Activated CD4-positive, alpha-beta T cell treated with anti-CD3 and anti-CD28 coated beads for 36 hours (primary cell): ENCODE results near the gene CACFD1. TPM values are rescaled to one million over a fixed set of nuclear protein-coding genes. Genes with fewer than 3 reads are reported as not detected.

Source experiments
- ATAC-seq: fragments of 200-7000 bp; cut with Tn5 transposase; one replicate; pipeline ENCODE4 v1.10.0; 2021; ENCODE audit warnings: mild to moderate bottlenecking, moderate library complexity
- CTCF ChIA-PET: fragments of 350-600 bp; sonication (Branson Sonifier 250); formaldehyde crosslinking; loops from one replicate; lab custom pipeline; 2021; ENCODE audit warnings: antibody characterized with exemption; lab: Charles Lee
- POLR2A ChIA-PET: fragments of 350-600 bp; sonication (Branson Sonifier 250); formaldehyde crosslinking; loops from one replicate; lab custom pipeline; 2021; ENCODE audit warnings: antibody characterized with exemption, inconsistent platforms; lab: Charles Lee
- DNase-seq: peaks from one replicate; pipeline ENCODE4 v3.0.0-alpha.2; 2020
- H3K27ac Mint-ChIP-seq: one replicate; pipeline ENCODE4 v1.8.0; 2021; ENCODE audit warnings: mixed read lengths
- H3K27me3 Mint-ChIP-seq: one replicate; pipeline ENCODE4 v1.8.0; 2021; ENCODE audit warnings: mixed read lengths
- H3K36me3 Mint-ChIP-seq: one replicate; pipeline ENCODE4 v1.8.0; 2021; ENCODE audit warnings: low read depth, mixed read lengths
- H3K4me1 Mint-ChIP-seq: one replicate; pipeline ENCODE4 v1.8.0; 2021; ENCODE audit warnings: mixed read lengths
- H3K4me3 Mint-ChIP-seq: one replicate; pipeline ENCODE4 v1.8.0; 2021; ENCODE audit warnings: mild to moderate bottlenecking, moderate library complexity, mixed read lengths
- H3K9me3 Mint-ChIP-seq: one replicate; pipeline ENCODE4 v1.8.0; 2021; ENCODE audit warnings: low read depth, mixed read lengths
- intact Hi-C, 2 experiments: fragments of 100-400 bp; cut with DNase I in 1 of 2; cut with micrococcal nuclease in 1 of 2; formaldehyde crosslinking; loops; one replicate each; pipeline versions ENCODE4 v1.14.2 to v1.15.1; 2022 to 2024; cut with DNase I, micrococcal nuclease
- total RNA-seq, 2 experiments: library from RNA; stranded (reverse); gene quantifications; one replicate each; pipeline ENCODE4 v1.2.3, GENCODE V29; 2021

The CACFD1 gene
- total RNA-seq, 2 experiments from 2014 or later, result 0.87 to 0.90 TPM

- Mint-ChIP-seq H3K4me3 (no peak overlapping the region), H3K36me3 (no peaks in the 10 kb centered on the region), H3K4me1 (no peaks in the 10 kb centered on the region), H3K9me3 (no peaks in the 10 kb centered on the region), H3K27ac (no peak overlapping the region), H3K27me3 (peaks cover 3% of the 10 kb centered on the region)
- DNase-seq (no peak), ATAC-seq (no peak)
- POLR2A ChIA-PET, result no interaction called here
- CTCF ChIA-PET, result no interaction called here
- intact Hi-C loops, result no loop called here
Observed at GRCh38 chr9:133494636-133495326, 35.0 kb downstream of the CACFD1 start.

DNA sequence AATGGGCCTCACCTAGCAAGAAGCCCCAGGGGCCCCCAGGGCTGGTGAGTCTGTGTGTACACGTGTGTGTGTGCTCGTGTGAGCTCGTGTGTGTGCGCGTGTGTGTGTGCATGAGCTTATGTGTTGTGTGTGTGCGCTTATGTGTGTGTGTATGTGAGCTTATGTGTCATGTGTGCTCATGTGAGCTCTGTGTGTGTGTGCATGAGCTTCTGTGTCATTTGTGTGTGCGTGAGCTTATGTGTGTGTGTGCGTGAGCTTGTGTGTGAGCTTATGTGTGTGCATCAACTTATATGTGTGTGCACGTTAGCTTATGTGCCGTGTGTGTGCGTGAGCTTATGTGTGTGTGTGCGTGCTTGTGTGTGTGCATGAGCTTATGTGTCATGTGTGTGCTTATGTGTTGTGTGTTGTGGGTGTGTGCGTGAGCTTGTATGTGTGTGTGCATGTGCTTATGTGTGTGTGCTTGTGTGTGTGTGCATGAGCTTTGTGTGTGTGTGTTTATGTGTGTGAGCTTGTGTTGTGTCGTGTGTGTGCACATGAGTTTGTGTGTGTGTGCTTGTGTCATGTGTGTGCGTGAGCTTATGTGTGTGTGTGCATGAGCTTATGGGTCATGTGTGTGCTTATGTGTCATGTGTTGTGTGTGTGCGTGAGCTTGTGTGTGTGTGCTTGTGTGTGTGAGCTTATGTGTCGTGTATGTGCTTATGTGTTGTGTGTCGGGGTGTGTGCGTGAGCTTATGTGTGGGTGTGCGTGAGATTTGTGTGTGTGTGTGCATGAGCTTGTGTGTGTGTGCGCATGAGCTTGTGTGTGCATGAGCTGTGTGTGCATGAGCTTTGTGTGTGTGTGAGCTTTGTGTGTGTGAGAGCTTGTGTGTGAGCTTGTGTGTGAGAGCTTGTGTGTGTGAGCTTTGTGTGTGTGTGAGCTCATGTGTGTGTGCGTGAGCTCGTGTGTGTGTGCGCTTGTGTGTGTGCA is 35.8 kb downstream of the CACFD1 start:
- intact Hi-C loops, result no loop called here
- no peak for ATAC-seq
- H3K27ac Mint-ChIP-seq, result no peak overlapping the region
- H3K4me1 Mint-ChIP-seq, result no peaks in the 10 kb centered on the region
- ChIA-PET CTCF (interaction anchor here (0.6 to 0.8 kb wide), 3 partner anchors 38 to 309 kb away, joined by 3 to 5 read pairs (median 3); no protein-coding TSS in a partner anchor), POLR2A (no interaction called here)
- no peak overlapping the region for H3K4me3 Mint-ChIP-seq
- no peaks in the 10 kb centered on the region for H3K36me3 Mint-ChIP-seq
- H3K27me3 Mint-ChIP-seq, result peaks cover 5% of the 10 kb centered on the region
- no peak for DNase-seq
- H3K9me3 Mint-ChIP-seq, result no peaks in the 10 kb centered on the region

- no peaks in the 10 kb centered on the region for H3K36me3 Mint-ChIP-seq
- H3K27me3 Mint-ChIP-seq, result peaks cover 5% of the 10 kb centered on the region
- CTCF ChIA-PET, result interaction anchor here (1.6 kb wide), 1 partner anchor 10 kb away, joined by 5 read pairs; no protein-coding TSS in a partner anchor
- no peak for DNase-seq
- H3K9me3 Mint-ChIP-seq, result peaks cover 10% of the 10 kb centered on the region
- intact Hi-C loops, result no loop called here
- H3K4me1 Mint-ChIP-seq, result no peaks in the 10 kb centered on the region
- no peak overlapping the region for H3K27ac Mint-ChIP-seq
- H3K4me3 Mint-ChIP-seq, result no peak overlapping the region
- POLR2A ChIA-PET, result interaction anchor here (0.5 kb wide), 1 partner anchor 80 kb away, joined by 3 read pairs; the partner anchor contains the start of gene REXO4
- ATAC-seq, result no peak
Observed at GRCh38 chr9:133496861-133497842, 37.4 kb downstream of the CACFD1 start.

GRCh38 chr9:133499132-133499891 is 39.5 kb downstream of the CACFD1 start:
- no peak for ATAC-seq
- CTCF ChIA-PET, result interaction anchor here (0.8 to 1.5 kb wide), 2 partner anchors 10 to 18 kb away, joined by 3 to 4 read pairs; no protein-coding TSS in a partner anchor
- Mint-ChIP-seq H3K9me3 (peaks cover 15% of the 10 kb centered on the region), H3K4me1 (no peaks in the 10 kb centered on the region), H3K4me3 (no peak overlapping the region), H3K27ac (no peak overlapping the region), H3K36me3 (no peaks in the 10 kb centered on the region), H3K27me3 (peaks cover 5% of the 10 kb centered on the region)
- intact Hi-C loops, result no loop called here
- POLR2A ChIA-PET, result interaction anchor here (0.6 kb wide), 1 partner anchor 65 kb away, joined by 5 read pairs; no protein-coding TSS in a partner anchor
- no peak for DNase-seq

GRCh38 chr9:133499892-133500270 is 40.1 kb downstream of the CACFD1 start:
- no peak overlapping the region for H3K4me3 Mint-ChIP-seq
- H3K27me3 Mint-ChIP-seq, result peaks cover 5% of the 10 kb centered on the region
- H3K27ac Mint-ChIP-seq, result no peak overlapping the region
- POLR2A ChIA-PET, result no interaction called here
- CTCF ChIA-PET, result interaction anchor here (0.8 kb wide), 1 partner anchor 19 kb away, joined by 4 read pairs; no protein-coding TSS in a partner anchor
- no peaks in the 10 kb centered on the region for H3K36me3 Mint-ChIP-seq
- ATAC-seq (no peak), DNase-seq (no peak)
- peaks cover 15% of the 10 kb centered on the region for H3K9me3 Mint-ChIP-seq
- intact Hi-C loops, result no loop called here
- no peaks in the 10 kb centered on the region for H3K4me1 Mint-ChIP-seq

DNA sequence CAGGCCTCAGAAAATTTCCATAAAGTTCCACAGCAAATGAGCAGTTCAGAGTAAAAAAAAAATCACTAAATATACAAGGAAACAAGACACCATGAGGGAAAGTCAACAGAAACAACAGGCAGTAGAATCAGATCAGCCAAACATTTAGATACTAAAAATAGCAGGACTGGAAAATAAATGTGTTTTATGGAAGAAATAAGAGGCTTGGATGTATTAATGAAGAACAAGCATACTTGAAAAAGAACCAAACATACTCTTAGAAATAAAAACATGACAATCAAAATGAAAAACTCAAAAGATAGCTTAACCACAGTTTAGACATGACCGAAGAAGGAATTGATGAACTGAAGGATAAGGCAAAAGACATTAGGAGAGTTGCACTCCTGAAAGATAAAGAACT is 42.3 kb downstream of the CACFD1 start:
- no peak overlapping the region for H3K4me3 Mint-ChIP-seq
- intact Hi-C loops, result no loop called here
- H3K36me3 Mint-ChIP-seq, result no peaks in the 10 kb centered on the region
- H3K27ac Mint-ChIP-seq, result no peak overlapping the region
- peaks cover 5% of the 10 kb centered on the region for H3K27me3 Mint-ChIP-seq
- ATAC-seq (no peak), DNase-seq (no peak)
- H3K4me1 Mint-ChIP-seq, result no peaks in the 10 kb centered on the region
- peaks cover 15% of the 10 kb centered on the region for H3K9me3 Mint-ChIP-seq
- ChIA-PET POLR2A (no interaction called here), CTCF (no interaction called here)

DNA sequence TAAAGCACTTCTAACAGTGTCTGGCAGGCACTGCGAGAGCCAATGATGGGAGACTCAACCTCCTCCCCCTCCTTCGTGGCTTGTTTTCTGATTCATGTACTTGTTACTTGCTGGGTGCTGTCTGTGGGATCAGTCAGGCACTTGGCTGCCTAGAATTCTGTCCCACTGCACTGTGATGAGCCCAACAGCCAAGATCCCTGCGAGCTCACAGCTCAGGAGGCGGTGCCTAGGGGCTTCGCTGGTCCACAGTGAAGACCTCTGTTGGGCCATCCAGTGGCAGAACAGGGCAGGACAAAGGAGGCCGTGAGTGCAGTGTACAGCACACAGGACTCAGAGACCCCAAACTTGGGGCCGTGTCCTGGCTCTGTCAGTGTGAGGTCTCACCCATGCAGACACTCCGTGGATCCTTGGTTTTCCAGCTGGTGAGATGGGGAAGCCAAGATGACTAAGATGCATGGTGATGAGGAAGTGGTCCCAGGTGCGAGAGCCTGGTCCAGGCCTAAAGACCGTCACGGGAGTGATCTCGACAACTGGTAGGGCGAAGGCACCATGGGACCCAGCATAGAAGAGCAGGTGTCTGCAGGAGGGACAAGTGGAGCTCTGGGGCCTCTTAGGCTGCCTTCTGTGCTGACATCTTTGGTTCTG is 45.5 kb downstream of the CACFD1 start:
- Mint-ChIP-seq H3K27me3 (no peaks in the 10 kb centered on the region), H3K36me3 (no peaks in the 10 kb centered on the region), H3K27ac (no peak overlapping the region), H3K9me3 (peaks cover 15% of the 10 kb centered on the region), H3K4me3 (no peak overlapping the region), H3K4me1 (peaks cover 19% of the 10 kb centered on the region)
- ChIA-PET POLR2A (no interaction called here), CTCF (interaction anchor here (0.8 to 1.0 kb wide), 2 partner anchors 319 to 483 kb away, joined by 3 read pairs; no protein-coding TSS in a partner anchor)
- intact Hi-C loops, result no loop called here
- no peak for ATAC-seq
- DNase-seq, result no peak

GRCh38 chr9:133505901-133506652 is 46.3 kb downstream of the CACFD1 start:
- ATAC-seq (no peak), DNase-seq (no peak)
- Mint-ChIP-seq H3K27me3 (no peaks in the 10 kb centered on the region), H3K36me3 (no peaks in the 10 kb centered on the region), H3K4me1 (peaks cover 19% of the 10 kb centered on the region), H3K4me3 (no peak overlapping the region), H3K9me3 (peaks cover 14% of the 10 kb centered on the region), H3K27ac (no peak overlapping the region)
- CTCF ChIA-PET, result interaction anchor here (0.8 to 1.0 kb wide), 2 partner anchors 320 to 484 kb away, joined by 3 read pairs; no protein-coding TSS in a partner anchor
- POLR2A ChIA-PET, result no interaction called here
- intact Hi-C loops, result no loop called here

DNA sequence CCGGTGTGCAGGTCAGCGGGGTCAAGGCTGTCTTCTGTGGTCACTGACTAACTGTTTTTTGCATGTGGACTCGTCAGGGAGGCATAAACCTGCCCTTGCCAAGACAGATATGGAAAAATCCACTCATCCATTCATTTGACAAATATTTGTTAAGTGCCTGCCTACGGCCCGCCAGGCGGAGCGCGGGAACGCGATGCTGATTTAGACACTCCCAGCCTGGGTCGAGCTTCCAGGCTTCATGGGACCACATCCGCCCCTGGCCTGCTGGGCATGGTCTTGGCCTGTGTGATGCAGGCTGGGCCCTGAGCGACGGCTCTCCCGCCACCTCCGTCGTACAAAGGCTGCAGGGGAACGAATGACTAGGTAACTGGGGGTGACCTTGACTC is 46.9 kb downstream of the CACFD1 start:
- ATAC-seq (no peak), DNase-seq (no peak)
- ChIA-PET POLR2A (no interaction called here), CTCF (no interaction called here)
- Mint-ChIP-seq H3K27me3 (no peaks in the 10 kb centered on the region), H3K36me3 (no peaks in the 10 kb centered on the region), H3K27ac (no peak overlapping the region), H3K9me3 (peaks cover 9% of the 10 kb centered on the region), H3K4me3 (no peak overlapping the region), H3K4me1 (peaks cover 19% of the 10 kb centered on the region)
- intact Hi-C loops, result no loop called here
